ENCODE measurements around the gene BPGM.

- no peak for TF ChIP-seq POLR2A (IDR thresholded peaks at IDR 0.05; ENCODE audit: borderline replicate concordance, extremely low read depth, insufficient read depth, insufficient read length)
- TF ChIP-seq POLR2AphosphoS5 (IDR thresholded peaks at IDR 0.05; ENCODE audit: low read depth, low read length), result no peak
- TF ChIP-seq EZH2 (IDR thresholded peaks at IDR 0.05), result no peak
- TF ChIP-seq, protein P1, sequence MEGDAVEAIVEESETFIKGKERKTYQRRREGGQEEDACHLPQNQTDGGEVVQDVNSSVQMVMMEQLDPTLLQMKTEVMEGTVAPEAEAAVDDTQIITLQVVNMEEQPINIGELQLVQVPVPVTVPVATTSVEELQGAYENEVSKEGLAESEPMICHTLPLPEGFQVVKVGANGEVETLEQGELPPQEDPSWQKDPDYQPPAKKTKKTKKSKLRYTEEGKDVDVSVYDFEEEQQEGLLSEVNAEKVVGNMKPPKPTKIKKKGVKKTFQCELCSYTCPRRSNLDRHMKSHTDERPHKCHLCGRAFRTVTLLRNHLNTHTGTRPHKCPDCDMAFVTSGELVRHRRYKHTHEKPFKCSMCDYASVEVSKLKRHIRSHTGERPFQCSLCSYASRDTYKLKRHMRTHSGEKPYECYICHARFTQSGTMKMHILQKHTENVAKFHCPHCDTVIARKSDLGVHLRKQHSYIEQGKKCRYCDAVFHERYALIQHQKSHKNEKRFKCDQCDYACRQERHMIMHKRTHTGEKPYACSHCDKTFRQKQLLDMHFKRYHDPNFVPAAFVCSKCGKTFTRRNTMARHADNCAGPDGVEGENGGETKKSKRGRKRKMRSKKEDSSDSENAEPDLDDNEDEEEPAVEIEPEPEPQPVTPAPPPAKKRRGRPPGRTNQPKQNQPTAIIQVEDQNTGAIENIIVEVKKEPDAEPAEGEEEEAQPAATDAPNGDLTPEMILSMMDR (IDR thresholded peaks at IDR 0.05 in 2 of 3, conservative IDR thresholded peaks at IDR 0.05 in 1 of 3; ENCODE audit: borderline replicate concordance in 1 of 3, insufficient read depth in 1 of 3, low read depth in 2 of 3, low read length in 2 of 3), result no peak
- TF ChIP-seq, protein P2, sequence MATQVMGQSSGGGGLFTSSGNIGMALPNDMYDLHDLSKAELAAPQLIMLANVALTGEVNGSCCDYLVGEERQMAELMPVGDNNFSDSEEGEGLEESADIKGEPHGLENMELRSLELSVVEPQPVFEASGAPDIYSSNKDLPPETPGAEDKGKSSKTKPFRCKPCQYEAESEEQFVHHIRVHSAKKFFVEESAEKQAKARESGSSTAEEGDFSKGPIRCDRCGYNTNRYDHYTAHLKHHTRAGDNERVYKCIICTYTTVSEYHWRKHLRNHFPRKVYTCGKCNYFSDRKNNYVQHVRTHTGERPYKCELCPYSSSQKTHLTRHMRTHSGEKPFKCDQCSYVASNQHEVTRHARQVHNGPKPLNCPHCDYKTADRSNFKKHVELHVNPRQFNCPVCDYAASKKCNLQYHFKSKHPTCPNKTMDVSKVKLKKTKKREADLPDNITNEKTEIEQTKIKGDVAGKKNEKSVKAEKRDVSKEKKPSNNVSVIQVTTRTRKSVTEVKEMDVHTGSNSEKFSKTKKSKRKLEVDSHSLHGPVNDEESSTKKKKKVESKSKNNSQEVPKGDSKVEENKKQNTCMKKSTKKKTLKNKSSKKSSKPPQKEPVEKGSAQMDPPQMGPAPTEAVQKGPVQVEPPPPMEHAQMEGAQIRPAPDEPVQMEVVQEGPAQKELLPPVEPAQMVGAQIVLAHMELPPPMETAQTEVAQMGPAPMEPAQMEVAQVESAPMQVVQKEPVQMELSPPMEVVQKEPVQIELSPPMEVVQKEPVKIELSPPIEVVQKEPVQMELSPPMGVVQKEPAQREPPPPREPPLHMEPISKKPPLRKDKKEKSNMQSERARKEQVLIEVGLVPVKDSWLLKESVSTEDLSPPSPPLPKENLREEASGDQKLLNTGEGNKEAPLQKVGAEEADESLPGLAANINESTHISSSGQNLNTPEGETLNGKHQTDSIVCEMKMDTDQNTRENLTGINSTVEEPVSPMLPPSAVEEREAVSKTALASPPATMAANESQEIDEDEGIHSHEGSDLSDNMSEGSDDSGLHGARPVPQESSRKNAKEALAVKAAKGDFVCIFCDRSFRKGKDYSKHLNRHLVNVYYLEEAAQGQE (IDR thresholded peaks at IDR 0.05; ENCODE audit: low read depth), result no peak
- no peak for TF ChIP-seq EZH2phosphoT487 (IDR thresholded peaks at IDR 0.05; ENCODE audit: borderline replicate concordance)
- no peak for TF ChIP-seq FOSL1 (IDR thresholded peaks at IDR 0.05; ENCODE audit: low read depth)
- no peak for TF ChIP-seq YY1 (IDR thresholded peaks at IDR 0.05; ENCODE audit: extremely low read depth, insufficient replicate concordance, low read depth, low read length)
- TF ChIP-seq, protein P3, sequence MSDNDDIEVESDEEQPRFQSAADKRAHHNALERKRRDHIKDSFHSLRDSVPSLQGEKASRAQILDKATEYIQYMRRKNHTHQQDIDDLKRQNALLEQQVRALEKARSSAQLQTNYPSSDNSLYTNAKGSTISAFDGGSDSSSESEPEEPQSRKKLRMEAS (IDR thresholded peaks at IDR 0.05), result no peak
- no peak for TF ChIP-seq ZNF274 (IDR thresholded peaks at IDR 0.05; ENCODE audit: low read depth, low read length)
- TF ChIP-seq RAD21 (IDR thresholded peaks at IDR 0.05; ENCODE audit: low read depth), result no peak
- TF ChIP-seq ZBTB33 (IDR thresholded peaks at IDR 0.05; ENCODE audit: extremely low read depth, insufficient replicate concordance, low read length), result no peak
These were observed 5.6 kb upstream of the BPGM start for GRCh38 chr7:134640842-134641715.

Data from HCT116 (cell line).